GM19023 (cell line): ENCODE results near the gene FAM161A.

ENCODE experiments used
- ATAC-seq: cut with Tn5 transposase; IDR thresholded peaks from one replicate; pipeline ENCODE4 v1.9.1; 2021; ENCODE audit warnings: mild to moderate bottlenecking, moderate library complexity; ENCODE audit not compliant: unreplicated experiment

FAM161A gene

DNA sequence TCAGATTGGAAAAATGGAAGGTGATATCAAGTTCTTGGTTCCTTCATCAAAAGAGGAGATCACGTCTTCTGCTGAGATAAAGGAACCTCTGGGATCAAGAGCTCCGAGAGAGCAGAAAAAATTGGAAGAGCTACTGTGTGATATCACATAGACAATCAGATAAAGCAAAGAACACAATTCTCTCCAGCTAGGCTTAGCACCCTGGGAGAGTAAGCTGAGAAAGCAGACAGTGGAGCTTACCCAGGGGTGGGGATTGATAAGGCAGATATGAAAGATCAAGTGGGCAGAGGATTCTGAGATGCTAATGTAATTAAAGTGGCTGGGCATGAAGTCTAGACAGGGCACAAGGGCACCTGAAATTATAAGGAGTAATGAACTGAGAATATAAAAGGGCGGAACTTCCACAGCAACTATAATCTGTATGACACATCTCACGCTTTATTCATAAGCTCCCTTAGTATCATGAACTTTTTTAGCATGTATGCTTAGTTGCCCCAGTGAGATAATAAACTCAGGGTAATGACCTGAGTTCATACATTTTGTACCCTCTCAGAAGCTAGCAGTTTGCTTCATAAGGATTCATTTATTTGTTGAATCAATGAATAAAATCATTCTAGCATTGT, 65.8 kb downstream of the FAM161A start:
- no peak for ATAC-seq

DNA sequence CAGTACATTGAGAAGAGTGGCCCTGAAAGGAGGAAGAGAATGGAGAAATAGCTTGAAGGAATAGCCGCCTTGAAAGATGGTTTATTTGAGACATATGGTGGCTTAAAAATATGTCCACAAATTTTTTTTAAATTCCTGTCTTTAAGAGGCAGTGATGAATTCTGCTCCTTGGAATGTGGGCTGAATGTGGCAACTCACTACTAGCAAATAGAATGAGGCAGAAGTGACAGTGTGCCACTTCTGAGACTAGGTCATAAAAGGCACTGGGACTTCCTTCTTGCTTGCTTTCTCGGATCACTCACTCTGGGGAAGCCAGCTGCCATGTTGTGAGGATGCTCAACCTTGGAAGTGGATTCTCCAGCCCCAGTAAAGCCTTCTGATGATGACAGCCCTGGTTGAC, 67.0 kb downstream of the FAM161A start:
- no peak for ATAC-seq

DNA sequence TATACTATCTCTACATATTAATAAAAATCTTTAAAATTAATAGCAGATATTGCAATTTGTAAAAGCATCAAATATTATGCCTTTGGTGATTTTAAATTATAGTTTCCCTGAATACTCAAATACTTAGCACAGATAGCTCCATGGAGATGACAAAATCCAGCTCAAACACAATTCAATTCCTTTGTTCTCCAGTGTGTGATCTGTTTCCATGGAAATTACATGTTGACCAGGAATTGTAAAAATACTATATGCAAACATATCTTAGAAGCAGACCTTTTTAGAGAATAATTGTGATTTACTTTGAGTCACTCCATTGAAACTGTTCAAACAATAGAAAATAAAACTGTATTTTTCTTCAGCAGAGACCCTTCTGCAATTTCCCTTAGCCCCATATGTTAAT, 68.3 kb downstream of the FAM161A start:
- no peak for ATAC-seq

DNA sequence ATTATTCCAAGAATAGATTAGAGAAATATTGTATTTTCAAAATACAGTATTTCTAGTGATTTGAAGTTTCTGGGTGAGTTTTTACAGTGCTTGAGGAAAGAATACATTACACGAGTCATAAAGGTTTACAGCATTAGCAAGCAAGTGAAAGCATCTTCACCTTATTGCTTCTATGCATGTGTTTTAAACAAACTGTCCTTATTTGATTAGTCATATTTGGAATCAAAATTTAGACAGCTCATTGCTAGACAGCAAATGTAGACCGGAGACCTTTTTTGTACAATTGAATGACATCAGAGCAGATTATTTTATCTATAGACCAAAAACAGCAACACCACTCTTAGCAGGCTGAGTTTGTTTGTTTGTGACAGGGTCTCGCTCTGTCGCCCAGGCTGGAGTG, 69.2 kb downstream of the FAM161A start:
- no peak for ATAC-seq

DNA sequence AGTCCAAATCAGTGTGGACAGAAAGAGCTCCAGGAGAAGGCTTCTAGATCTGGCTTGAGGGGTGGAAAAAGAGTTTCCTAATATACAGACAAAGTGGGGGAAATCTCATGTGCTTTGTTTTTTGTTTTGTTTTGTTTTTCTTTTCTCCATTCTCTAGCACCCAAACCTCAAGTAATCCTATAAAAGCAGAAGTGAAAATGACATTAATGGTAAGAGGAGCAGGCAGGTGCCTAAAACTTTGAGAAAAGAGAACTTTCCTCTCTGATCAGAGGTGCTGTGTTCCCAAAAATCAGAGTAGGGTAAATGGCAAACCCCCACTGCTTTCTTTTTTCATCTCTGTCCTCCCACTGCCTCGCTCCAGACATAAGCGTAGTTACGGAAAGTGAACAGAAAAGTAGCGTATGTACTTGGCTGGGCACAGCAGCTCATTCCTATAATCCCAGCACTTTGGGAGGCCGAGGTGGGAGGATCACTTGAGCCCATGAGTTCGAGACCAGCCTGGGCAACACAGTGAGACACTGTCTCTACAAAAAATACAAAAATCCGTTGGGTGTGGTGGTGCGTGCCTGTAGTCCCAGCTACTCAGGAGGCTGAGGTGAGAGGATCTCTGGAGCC, 77.8 kb downstream of the FAM161A start:
- ATAC-seq = no peak
